HepG2 (cell line): ENCODE measurements around the gene RILPL1. TPM values are rescaled to one million over a fixed set of nuclear protein-coding genes. Genes with fewer than 3 reads are reported as not detected.
"Not testable (repeated sequence)": the region's sequence is repeated elsewhere in the genome, so short reads cannot be mapped to it uniquely, and the experiment has no call there.

Experiments used
- ATAC-seq: fragments of 200-7000 bp; cut with Tn5 transposase; 3 replicates; pipeline ENCODE4 v1.9.1; 2020; ENCODE audit warnings: mild to moderate bottlenecking, moderate library complexity
- BruUV-seq: library from RNA; stranded (reverse); fragments of 400-500 nt; replicated peaks from 2 replicates; lab custom pipeline; 2021; lab: Mats Ljungman, UMichigan
- CTCF ChIA-PET: fragments of 300-600 bp; formaldehyde crosslinking; extraction: SDS; loops from one replicate; lab custom pipeline; 2021; ENCODE audit warnings: low total read pairs, inconsistent platforms, low intra/inter-chr PET ratio; lab: Yijun Ruan, JAX
- POLR2A ChIA-PET: fragments of 350-600 bp; sonication (Branson Sonifier 250); formaldehyde crosslinking; loops from one replicate; lab custom pipeline; 2020; ENCODE audit warnings: antibody characterized with exemption, inconsistent platforms; lab: Yijun Ruan, JAX
- DNase-seq: peaks from one replicate; pipeline ENCODE4 v3.0.0-alpha.2; 2015; ENCODE audit warnings: low spot score
- FAIRE-seq: peaks from 3 replicates; lab custom pipeline; 2011; peaks lifted over from hg19 to GRCh38; lab: Jason Lieb, UNC
- H2AFZ ChIP-seq: one replicate; pipeline ENCODE4 v1.6.1; 2011; ENCODE audit warnings: low read length, inconsistent platforms
- H3K27ac ChIP-seq: fragments of 300-600 bp; 3 replicates; pipeline ENCODE4 v1.8.0; 2011; ENCODE audit warnings: mixed run types, mild to moderate bottlenecking, mixed read lengths, low read length, inconsistent platforms; ENCODE audit not compliant: insufficient read depth; ENCODE audit errors: extremely low read length
- H3K27me3 ChIP-seq, 2 experiments: fragments of 200-600 bp in 1 of 2; 2 replicates in 1 of 2; 3 replicates in 1 of 2; pipeline versions ENCODE4 v1.6.0 to v1.8.0; 2011; ENCODE audit warnings: low read length in 2 of 2, mild to moderate bottlenecking in 2 of 2, moderate library complexity in 2 of 2, inconsistent platforms in 1 of 2; ENCODE audit not compliant: insufficient read depth in 2 of 2, control insufficient read depth in 1 of 2
- H3K36me3 ChIP-seq, 2 experiments: fragments of 200-600 bp in 1 of 2; replicated peaks in 1 of 2; 2 replicates in 1 of 2; 3 replicates in 1 of 2; pipeline versions ENCODE4 v1.5.1 to v1.8.0; 2011; ENCODE audit warnings: low read length in 2 of 2, inconsistent platforms in 1 of 2; ENCODE audit not compliant: insufficient read depth in 2 of 2, control insufficient read depth in 1 of 2
- H3K4me1 ChIP-seq: 2 replicates; pipeline ENCODE4 v1.5.1; 2012; ENCODE audit warnings: low read length, inconsistent platforms; ENCODE audit not compliant: insufficient read depth
- H3K4me2 ChIP-seq: 2 replicates; pipeline ENCODE4 v1.6.0; 2011; ENCODE audit warnings: low read depth, low read length, inconsistent platforms
- H3K4me3 ChIP-seq, 3 experiments: fragments of 200-600 bp in 1 of 3; sonication (generic), shearing (Covaris generic) in 1 of 3; replicated peaks in 1 of 3; 2 replicates each; pipeline ENCODE4 v1.5.1; 2011 to 2016; ENCODE audit warnings: low read length in 3 of 3, inconsistent platforms in 2 of 3, low read depth in 2 of 3, mild to moderate bottlenecking in 2 of 3, control low read depth in 1 of 3, mixed read lengths in 1 of 3; ENCODE audit not compliant: insufficient read depth in 1 of 3
- H3K79me2 ChIP-seq: one replicate; pipeline ENCODE4 v1.6.1; 2011; ENCODE audit warnings: low read length, inconsistent platforms; ENCODE audit not compliant: insufficient read depth
- H3K9ac ChIP-seq: 2 replicates; pipeline ENCODE4 v1.6.0; 2011; ENCODE audit warnings: mild to moderate bottlenecking, low read depth, low read length, inconsistent platforms; ENCODE audit not compliant: insufficient read depth
- H3K9me3 ChIP-seq: 2 replicates; pipeline ENCODE4 v1.5.1; 2012; ENCODE audit warnings: mild to moderate bottlenecking, low read length
- H4K20me1 ChIP-seq: 2 replicates; pipeline ENCODE4 v1.6.0; 2011; ENCODE audit warnings: inconsistent platforms, mild to moderate bottlenecking, low read length, moderate library complexity; ENCODE audit not compliant: insufficient read depth
- WGBS: methylation state at CpG from one replicate; pipeline ENCODE4 v1.1.6; 2017; ENCODE audit warnings: low lambda C conversion rate; 5-methylcytosine and 5-hydroxymethylcytosine counted together
- in situ Hi-C: cut with HindIII; loops from 2 replicates; pipeline ENCODE4 v1.10.0; 2017; ENCODE audit warnings: low pct_unique_long_range_greater_than_20kb; ENCODE audit not compliant: extremely low pct_ligation_motif_present
- intact Hi-C: fragments of 100-400 bp; cut with micrococcal nuclease; formaldehyde crosslinking; loops from one replicate; pipeline ENCODE4 v1.10.0; 2022; ENCODE audit not compliant: unreplicated experiment
- polyA plus RNA-seq, 8 experiments: library from polyadenylated mRNA; depleted of rRNA in 3 of 8; stranded (reverse) in 7 of 8; unstranded in 1 of 8; fragments of >200 nt; fragmentation: Illumina TruSeq in 4 of 8; extraction: Trizol in 4 of 8; gene quantifications; 2 replicates each; pipeline versions ENCODE4 v1.2.1 to v1.2.3, GENCODE V29; 2011 to 2016; ENCODE audit warnings: low read depth in 4 of 8, missing spikeins in 1 of 8, mixed read lengths in 1 of 8; ENCODE audit not compliant: insufficient read depth in 1 of 8
- total RNA-seq, 5 experiments: library from RNA; depleted of rRNA; stranded (reverse); fragments of >200 nt; fragmentation: Illumina TruSeq; extraction: Trizol; gene quantifications; 2 replicates each; pipeline ENCODE4 v1.2.3, GENCODE V29; 2016; ENCODE audit warnings: low read depth in 1 of 5
- TF ChIP-seq, protein P1 (sequence below): sonication (generic); formaldehyde crosslinking; IDR thresholded peaks from 2 replicates; pipeline ENCODE4 v1.5.0; 2020; ENCODE audit warnings: mild to moderate bottlenecking, missing genetic modification reagents

RILPL1 gene
- total and polyA plus RNA-seq, 2 of the 13 experiments (the other 11 are each of a cell fraction or from before 2014, with no cell fraction given): 5.8 to 28.4 TPM

- TF ChIP-seq, protein P1, sequence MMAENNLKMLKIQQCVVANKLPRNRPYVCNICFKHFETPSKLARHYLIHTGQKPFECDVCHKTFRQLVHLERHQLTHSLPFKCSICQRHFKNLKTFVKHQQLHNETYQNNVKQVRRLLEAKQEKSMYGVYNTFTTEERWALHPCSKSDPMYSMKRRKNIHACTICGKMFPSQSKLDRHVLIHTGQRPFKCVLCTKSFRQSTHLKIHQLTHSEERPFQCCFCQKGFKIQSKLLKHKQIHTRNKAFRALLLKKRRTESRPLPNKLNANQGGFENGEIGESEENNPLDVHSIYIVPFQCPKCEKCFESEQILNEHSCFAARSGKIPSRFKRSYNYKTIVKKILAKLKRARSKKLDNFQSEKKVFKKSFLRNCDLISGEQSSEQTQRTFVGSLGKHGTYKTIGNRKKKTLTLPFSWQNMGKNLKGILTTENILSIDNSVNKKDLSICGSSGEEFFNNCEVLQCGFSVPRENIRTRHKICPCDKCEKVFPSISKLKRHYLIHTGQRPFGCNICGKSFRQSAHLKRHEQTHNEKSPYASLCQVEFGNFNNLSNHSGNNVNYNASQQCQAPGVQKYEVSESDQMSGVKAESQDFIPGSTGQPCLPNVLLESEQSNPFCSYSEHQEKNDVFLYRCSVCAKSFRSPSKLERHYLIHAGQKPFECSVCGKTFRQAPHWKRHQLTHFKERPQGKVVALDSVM: no peak
- TF ChIP-seq, all 625 proteins: peak for 0
Observed at GRCh38 chr12:123559468-123559867, 25.9 kb upstream of the RILPL1 start (continued).

GRCh38 chr12:123558487-123558886 lies 25.0 kb upstream of the RILPL1 start:
- BruUV-seq, ATAC-seq, H4K20me1 ChIP-seq, FAIRE-seq, H3K4me3 ChIP-seq, DNase-seq, H3K9ac ChIP-seq, H3K9me3 ChIP-seq, H3K4me1 ChIP-seq, in situ Hi-C loops, CTCF ChIA-PET, H3K4me2 ChIP-seq, H2AFZ ChIP-seq, H3K79me2 ChIP-seq, H3K27ac ChIP-seq, H3K36me3 ChIP-seq, intact Hi-C loops, POLR2A ChIA-PET: not testable (repeated sequence)
- WGBS: 91% methylated on average over 8 of the region's 14 CpGs
- peaks cover 2 to 10% of the 10 kb centered on the region in 2 experiments; a peak in 2 of 5 replicates for H3K27me3 ChIP-seq

GRCh38 chr12:123554843-123555242 lies 21.3 kb upstream of the RILPL1 start:
- H3K9me3 ChIP-seq, H3K9ac ChIP-seq, ATAC-seq, BruUV-seq, H3K4me3 ChIP-seq, H3K27ac ChIP-seq, H3K36me3 ChIP-seq, POLR2A ChIA-PET, intact Hi-C loops, CTCF ChIA-PET, H4K20me1 ChIP-seq, H3K4me2 ChIP-seq, in situ Hi-C loops, H3K4me1 ChIP-seq, DNase-seq, H2AFZ ChIP-seq, H3K79me2 ChIP-seq, FAIRE-seq: not testable (repeated sequence)
- WGBS: 52% methylated on average over 5 of the region's 5 CpGs
- H3K27me3 ChIP-seq: peaks cover 2 to 21% of the 10 kb centered on the region in 2 experiments; a peak in 2 of 5 replicates

GRCh38 chr12:123554136-123554535 lies 20.6 kb upstream of the RILPL1 start:
- H3K9ac ChIP-seq, H3K4me2 ChIP-seq, in situ Hi-C loops, ATAC-seq, H3K27ac ChIP-seq, H3K79me2 ChIP-seq, BruUV-seq, H3K4me3 ChIP-seq, H3K9me3 ChIP-seq, H2AFZ ChIP-seq, FAIRE-seq, DNase-seq, POLR2A ChIA-PET, intact Hi-C loops, H3K4me1 ChIP-seq, CTCF ChIA-PET, H4K20me1 ChIP-seq, H3K36me3 ChIP-seq: not testable (repeated sequence)
- peaks cover 2 to 22% of the 10 kb centered on the region in 2 experiments; a peak in 2 of 5 replicates for H3K27me3 ChIP-seq
- WGBS: 0% methylated on average over 2 of the region's 2 CpGs
